ENCODE results near the gene NEIL1.

- no peak for TF ChIP-seq CTCF (IDR thresholded peaks at IDR 0.05)
- TF ChIP-seq POLR2A (IDR thresholded peaks at IDR 0.05), result no peak
Observed at GRCh38 chr15:75352186-75353080, 5.6 kb downstream of the NEIL1 start.

Measured in testis (tissue), 2 donors.